Gastroesophageal sphincter (tissue), 4 donors: ENCODE data around the gene INTS11. TPM values are rescaled to one million over a fixed set of nuclear protein-coding genes. Genes with fewer than 3 reads are reported as not detected.

Source experiments
- ATAC-seq: fragments of 150-250 bp; one replicate; pipeline ENCODE4 v1.9.1; 2016; ENCODE audit warnings: mild to moderate bottlenecking, moderate library complexity
- H3K27ac ChIP-seq, 4 donors: fragments of 200-600 bp; sonication (generic) in 3 of 4; 1 replicate in 3 of 4; 2 replicates in 1 of 4; pipeline ENCODE4 v1.5.1; 2016 to 2019
- H3K27me3 ChIP-seq: fragments of 200-600 bp; sonication (generic); one replicate; pipeline ENCODE4 v1.5.1; 2019
- H3K36me3 ChIP-seq, 2 donors: fragments of 200-600 bp; sonication (generic); one replicate each; pipeline ENCODE4 v1.5.1; 2019; ENCODE audit warnings: control low read depth in 1 of 2
- H3K4me1 ChIP-seq, 3 donors: fragments of 200-600 bp; sonication (generic); 1 replicate in 2 of 3; 2 replicates in 1 of 3; pipeline ENCODE4 v1.5.1; 2016 to 2019; ENCODE audit warnings: control low read depth in 2 of 3
- H3K4me3 ChIP-seq, 2 donors: fragments of 200-600 bp; sonication (generic); one replicate each; pipeline ENCODE4 v1.5.1; 2019; ENCODE audit warnings: mild to moderate bottlenecking in 1 of 2, moderate library complexity in 1 of 2
- H3K9me3 ChIP-seq, 3 donors: fragments of 200-600 bp; sonication (generic); one replicate each; pipeline ENCODE4 v1.5.1; 2017 to 2019; ENCODE audit warnings: control low read depth in 2 of 3
- EP300 ChIP-seq: sonication (generic); formaldehyde crosslinking; IDR thresholded peaks from one replicate; pipeline ENCODE4 v1.6.1; 2017; ENCODE audit warnings: antibody characterized with exemption, mild to moderate bottlenecking
- POLR2A ChIP-seq, 2 donors: fragments of 450-650 bp; IDR thresholded peaks; one replicate each; pipeline ENCODE4 v1.6.1; 2017; ENCODE audit warnings: antibody characterized with exemption in 2 of 2, mild to moderate bottlenecking in 2 of 2, moderate library complexity in 1 of 2
- POLR2AphosphoS5 ChIP-seq: sonication (generic); formaldehyde crosslinking; IDR thresholded peaks from one replicate; pipeline ENCODE4 v1.6.1; 2017; ENCODE audit warnings: antibody characterized with exemption
- WGBS, 2 donors: methylation state at CpG; one replicate each; pipeline ENCODE4 v1.1.5; 2018; ENCODE audit warnings: low coverage in 1 of 2; 5-methylcytosine and 5-hydroxymethylcytosine counted together
- total RNA-seq, 4 donors: library from RNA; depleted of rRNA; stranded (reverse); fragments of >200 nt; gene quantifications; one replicate each; pipeline ENCODE4 v1.1.0, GENCODE V29; 2016
- TF ChIP-seq, protein P1 (sequence below), 4 experiments: fragments of 200-600 bp in 2 of 4; fragments of 450-650 bp in 2 of 4; sonication (generic) in 1 of 4; IDR thresholded peaks; one replicate each; pipeline ENCODE4 v1.5.1; 2017 to 2019; ENCODE audit warnings: antibody characterized with exemption in 4 of 4, mild to moderate bottlenecking in 2 of 4, moderate library complexity in 2 of 4

Gene INTS11
- total RNA-seq, 4 donors from 2014 or later = 62.0 to 119 (median 96.4) TPM

DNA sequence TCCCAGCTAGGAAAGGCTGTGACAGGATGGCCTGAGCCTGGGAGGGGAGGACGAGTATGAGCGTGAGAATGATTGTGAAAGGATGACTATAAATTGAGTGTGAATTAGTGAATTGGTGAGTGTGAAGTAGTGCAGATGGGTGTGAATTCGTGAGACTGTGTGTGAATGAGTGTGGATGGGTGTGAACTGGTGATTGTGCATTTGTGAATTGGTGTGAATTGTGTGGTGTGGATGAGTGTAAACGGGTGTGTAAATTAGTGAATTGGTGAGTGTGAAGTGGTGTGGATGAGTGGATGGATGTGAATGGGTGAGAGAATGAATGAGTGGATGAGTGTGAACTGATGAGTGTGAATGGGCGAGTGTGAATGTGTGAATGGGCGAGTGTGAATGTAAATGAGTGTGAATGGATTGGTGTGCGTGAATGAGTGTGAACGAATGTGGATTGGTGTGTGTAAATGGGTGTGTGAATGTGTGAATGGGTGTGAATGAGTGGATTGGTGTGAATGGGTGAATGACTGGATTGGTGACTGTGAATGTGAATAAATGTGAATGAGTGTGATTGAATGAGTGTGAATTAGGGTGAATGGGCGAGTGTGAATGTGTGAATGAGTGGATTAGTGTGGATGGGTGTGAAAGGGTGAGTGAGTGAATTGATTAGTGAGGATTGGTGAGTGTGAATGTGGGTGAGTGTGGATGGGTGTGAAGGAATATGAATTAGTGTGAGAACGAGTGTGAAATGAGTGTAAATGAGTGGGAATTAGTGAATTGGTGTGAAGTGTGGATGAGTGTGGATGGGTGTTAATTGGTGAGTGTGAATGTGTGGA, 41.6 kb upstream of the INTS11 start:
- H3K4me3 ChIP-seq = no peak overlapping the region
- no peak overlapping the region for H3K27ac ChIP-seq
- peaks cover 0 to 14% (median 3%) of the 10 kb centered on the region in 3 donors for H3K4me1 ChIP-seq
- H3K27me3 ChIP-seq = no peaks in the 10 kb centered on the region
- WGBS, 2 donors = 75 to 77% methylated on average over 10 of the region's 10 CpGs
- no peaks in the 10 kb centered on the region for H3K36me3 ChIP-seq
- ATAC-seq = no peak
- TF ChIP-seq, protein P1, sequence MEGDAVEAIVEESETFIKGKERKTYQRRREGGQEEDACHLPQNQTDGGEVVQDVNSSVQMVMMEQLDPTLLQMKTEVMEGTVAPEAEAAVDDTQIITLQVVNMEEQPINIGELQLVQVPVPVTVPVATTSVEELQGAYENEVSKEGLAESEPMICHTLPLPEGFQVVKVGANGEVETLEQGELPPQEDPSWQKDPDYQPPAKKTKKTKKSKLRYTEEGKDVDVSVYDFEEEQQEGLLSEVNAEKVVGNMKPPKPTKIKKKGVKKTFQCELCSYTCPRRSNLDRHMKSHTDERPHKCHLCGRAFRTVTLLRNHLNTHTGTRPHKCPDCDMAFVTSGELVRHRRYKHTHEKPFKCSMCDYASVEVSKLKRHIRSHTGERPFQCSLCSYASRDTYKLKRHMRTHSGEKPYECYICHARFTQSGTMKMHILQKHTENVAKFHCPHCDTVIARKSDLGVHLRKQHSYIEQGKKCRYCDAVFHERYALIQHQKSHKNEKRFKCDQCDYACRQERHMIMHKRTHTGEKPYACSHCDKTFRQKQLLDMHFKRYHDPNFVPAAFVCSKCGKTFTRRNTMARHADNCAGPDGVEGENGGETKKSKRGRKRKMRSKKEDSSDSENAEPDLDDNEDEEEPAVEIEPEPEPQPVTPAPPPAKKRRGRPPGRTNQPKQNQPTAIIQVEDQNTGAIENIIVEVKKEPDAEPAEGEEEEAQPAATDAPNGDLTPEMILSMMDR (IDR thresholded peaks at IDR 0.05) = no peak
- TF ChIP-seq EP300 (no peak), POLR2AphosphoS5 (no peak), POLR2A (IDR thresholded peaks at IDR 0.05) (no peak)
- no peaks in the 10 kb centered on the region for H3K9me3 ChIP-seq

DNA sequence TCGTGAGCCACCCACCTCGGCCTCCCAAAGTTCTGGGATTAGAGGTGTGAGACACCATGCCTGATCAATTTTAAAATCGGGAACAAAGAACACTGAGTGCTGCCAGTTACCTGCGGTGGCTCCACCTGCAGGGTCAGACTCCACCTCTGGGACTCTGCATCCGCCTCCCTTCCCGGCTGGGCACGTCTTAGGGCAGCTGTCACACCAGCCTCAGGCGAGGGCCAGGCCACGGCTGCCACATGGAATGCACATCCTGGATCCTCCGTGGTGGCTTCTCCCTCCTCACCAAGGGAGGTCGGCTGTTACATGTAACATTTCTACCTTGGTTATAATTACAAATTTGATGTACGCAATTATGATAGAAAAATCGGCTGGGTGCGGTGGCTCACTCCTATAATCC, 39.8 kb upstream of the INTS11 start:
- H3K27ac ChIP-seq = no peak overlapping the region
- H3K4me1 ChIP-seq = peaks cover 0 to 31% (median 6%) of the 10 kb centered on the region in 3 donors
- no peaks in the 10 kb centered on the region for H3K36me3 ChIP-seq
- ATAC-seq = no peak
- H3K27me3 ChIP-seq = peaks cover 4% of the 10 kb centered on the region
- TF ChIP-seq, protein P1 (IDR thresholded peaks at IDR 0.05) = no peak
- TF ChIP-seq POLR2AphosphoS5 (no peak), EP300 (no peak), POLR2A (IDR thresholded peaks at IDR 0.05) (no peak)
- H3K4me3 ChIP-seq = no peak overlapping the region
- 95% methylated on average over 4 of the region's 14 CpGs; no CpG with 5 or more reads in 1 of the 2 donors for WGBS, 2 donors
- H3K9me3 ChIP-seq = no peaks in the 10 kb centered on the region

GRCh38 chr1:1361982-1362423, 37.5 kb upstream of the INTS11 start:
- Histone ChIP-seq H3K4me3 (no peak overlapping the region), H3K4me1 (peaks cover 0 to 51% (median 6%) of the 10 kb centered on the region in 3 donors), H3K9me3 (no peaks in the 10 kb centered on the region), H3K36me3 (no peaks in the 10 kb centered on the region), H3K27me3 (peaks cover 26% of the 10 kb centered on the region), H3K27ac (peak overlapping the region in 3 of 4 donors; percentile 40 to 87 (median 72))
- 20 to 25% methylated on average over 2 to 6 of the region's 13 CpGs for WGBS, 2 donors
- peak; percentile 46 for ATAC-seq
- TF ChIP-seq, protein P1 (IDR thresholded peaks at IDR 0.05) = peak in 1 of 4 experiments; percentile 22
- no peak for TF ChIP-seq EP300
- no peak for TF ChIP-seq POLR2A (IDR thresholded peaks at IDR 0.05)
- TF ChIP-seq POLR2AphosphoS5 = no peak

DNA sequence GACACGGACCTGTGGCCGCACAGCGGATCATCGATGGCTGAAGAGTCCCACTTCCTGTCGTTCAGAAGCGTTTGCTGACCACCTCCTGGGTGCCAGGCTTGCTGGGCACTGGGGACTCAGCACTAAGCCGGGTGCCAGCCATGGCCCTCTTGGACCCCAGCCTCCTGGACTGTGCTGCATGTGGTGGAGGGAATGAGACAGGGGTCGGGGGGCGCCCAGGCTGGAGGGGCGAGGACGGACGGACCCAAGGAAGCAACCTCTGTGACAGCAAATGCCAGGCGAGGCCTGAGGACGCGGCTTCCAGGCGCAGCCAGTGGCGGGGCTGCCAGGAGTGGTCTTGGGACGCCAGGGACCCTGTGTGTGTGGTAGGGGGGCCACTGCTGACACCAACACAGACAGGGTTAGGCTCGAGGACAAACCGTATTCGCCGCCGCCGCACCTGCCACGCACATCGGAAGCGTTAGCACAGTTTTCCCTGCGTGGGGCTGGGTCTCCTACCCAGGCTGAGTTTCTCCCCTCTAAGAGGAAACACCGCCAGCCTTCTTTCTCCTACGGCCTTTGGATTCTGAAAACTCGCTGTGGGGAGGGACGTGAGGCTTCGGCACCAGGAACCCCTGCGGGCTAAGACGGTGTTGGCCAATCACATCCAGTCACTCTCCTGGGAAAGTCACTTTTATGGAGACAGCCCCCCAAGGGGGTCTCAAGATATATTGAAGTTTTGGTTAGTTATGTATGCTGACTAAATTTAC, 36.9 kb upstream of the INTS11 start:
- Histone ChIP-seq H3K27me3 (peaks cover 32% of the 10 kb centered on the region), H3K36me3 (no peaks in the 10 kb centered on the region), H3K27ac (peak overlapping the region in 3 of 4 donors; percentile 40 to 87 (median 72)), H3K4me3 (no peak overlapping the region), H3K9me3 (no peaks in the 10 kb centered on the region), H3K4me1 (peaks cover 0 to 57% (median 6%) of the 10 kb centered on the region in 3 donors)
- WGBS, 2 donors = 40 to 74% methylated on average over 1 to 18 of the region's 35 CpGs
- TF ChIP-seq POLR2A (IDR thresholded peaks at IDR 0.05) (no peak), EP300 (no peak), POLR2AphosphoS5 (no peak)
- TF ChIP-seq, protein P1 (IDR thresholded peaks at IDR 0.05) = no peak
- ATAC-seq = no peak
